ENCODE measurements around the gene MIOS. TPM values are rescaled to one million over a fixed set of nuclear protein-coding genes. Genes with fewer than 3 reads are reported as not detected.

Gene MIOS
- total RNA-seq, 1 donor from 2014 or later: 27.8 TPM

- peaks cover 12% of the 10 kb centered on the region for H3K4me1 ChIP-seq
- ATAC-seq: no peak
- intact Hi-C loops (cut with DNase I): no loop called here
These were observed 73.2 kb downstream of the MIOS start for GRCh38 chr7:7639847-7640220.

DNA sequence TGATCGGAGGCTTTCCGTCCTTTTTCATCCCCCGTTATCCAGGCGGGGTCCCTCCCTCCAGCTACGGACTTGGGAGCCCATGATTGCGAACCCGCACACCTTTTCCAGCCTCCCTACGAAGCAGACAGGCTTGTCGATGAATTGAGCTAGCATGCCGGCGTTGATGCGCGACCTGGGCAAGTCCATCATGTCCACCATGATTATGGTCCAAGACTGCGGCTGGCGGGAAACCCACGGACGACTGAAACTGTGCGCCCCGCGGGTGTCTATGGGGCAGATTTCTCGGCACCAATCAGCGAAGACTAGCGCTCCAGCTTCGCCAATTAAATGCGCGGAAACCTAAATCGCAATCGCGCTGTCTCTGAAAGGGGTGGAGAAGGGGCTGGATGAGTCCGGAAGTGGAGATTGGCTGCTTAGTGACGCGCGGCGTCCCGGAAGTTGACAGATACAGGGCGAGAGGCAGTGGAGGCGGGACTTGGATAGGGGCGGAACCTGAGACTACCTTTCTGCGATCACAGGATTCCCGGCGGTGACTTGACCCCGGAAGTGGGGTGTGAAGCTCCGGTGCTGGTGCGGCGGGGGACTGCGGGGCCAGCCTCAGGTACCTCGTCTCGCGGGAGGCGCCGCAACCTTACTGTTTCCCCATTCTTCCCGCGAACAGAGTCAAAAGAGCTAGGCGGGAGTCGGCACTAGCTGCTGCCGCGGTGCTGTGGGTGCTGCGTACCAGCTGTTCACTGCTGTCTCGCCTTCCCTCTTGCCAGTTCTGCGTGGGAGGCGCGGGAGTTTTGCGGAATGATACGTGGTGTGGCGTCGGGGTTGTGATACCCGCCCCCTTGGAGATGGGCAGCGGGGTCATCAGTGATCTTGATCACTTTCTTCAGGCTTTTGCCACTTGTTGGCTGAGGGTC lies 73.8 kb downstream of the MIOS start, which contains the start of gene UMAD1:
Gene UMAD1 (plus strand): TSS at position 532 of the 908 bp plus-strand sequence. CDS start 32,620 bp downstream, outside the sequence.
- peaks cover 12% of the 10 kb centered on the region for H3K4me1 ChIP-seq
- ATAC-seq (peak; percentile 99), DNase-seq (peak; percentile 99)
- H3K9me3 ChIP-seq: no peaks in the 10 kb centered on the region
- intact Hi-C loops (cut with DNase I): no loop called here
- H3K27ac ChIP-seq: peak within 1 kb of the TSS; percentile 90
- peaks cover 8% of the 10 kb centered on the region for H3K36me3 ChIP-seq
- no peaks in the 10 kb centered on the region for H3K27me3 ChIP-seq
- TF ChIP-seq, protein P1, sequence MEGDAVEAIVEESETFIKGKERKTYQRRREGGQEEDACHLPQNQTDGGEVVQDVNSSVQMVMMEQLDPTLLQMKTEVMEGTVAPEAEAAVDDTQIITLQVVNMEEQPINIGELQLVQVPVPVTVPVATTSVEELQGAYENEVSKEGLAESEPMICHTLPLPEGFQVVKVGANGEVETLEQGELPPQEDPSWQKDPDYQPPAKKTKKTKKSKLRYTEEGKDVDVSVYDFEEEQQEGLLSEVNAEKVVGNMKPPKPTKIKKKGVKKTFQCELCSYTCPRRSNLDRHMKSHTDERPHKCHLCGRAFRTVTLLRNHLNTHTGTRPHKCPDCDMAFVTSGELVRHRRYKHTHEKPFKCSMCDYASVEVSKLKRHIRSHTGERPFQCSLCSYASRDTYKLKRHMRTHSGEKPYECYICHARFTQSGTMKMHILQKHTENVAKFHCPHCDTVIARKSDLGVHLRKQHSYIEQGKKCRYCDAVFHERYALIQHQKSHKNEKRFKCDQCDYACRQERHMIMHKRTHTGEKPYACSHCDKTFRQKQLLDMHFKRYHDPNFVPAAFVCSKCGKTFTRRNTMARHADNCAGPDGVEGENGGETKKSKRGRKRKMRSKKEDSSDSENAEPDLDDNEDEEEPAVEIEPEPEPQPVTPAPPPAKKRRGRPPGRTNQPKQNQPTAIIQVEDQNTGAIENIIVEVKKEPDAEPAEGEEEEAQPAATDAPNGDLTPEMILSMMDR (IDR thresholded peaks at IDR 0.05): no peak
- peak within 1 kb of the TSS; percentile 76 for H3K4me3 ChIP-seq

More at GRCh38 chr7:7639847-7640220, 73.2 kb downstream of the MIOS start:
- no peak for DNase-seq
- H3K27ac ChIP-seq: peak overlapping the region; percentile 90
- H3K27me3 ChIP-seq: no peaks in the 10 kb centered on the region
- H3K9me3 ChIP-seq: no peaks in the 10 kb centered on the region
- peak overlapping the region; percentile 76 for H3K4me3 ChIP-seq
- TF ChIP-seq, protein P1 (IDR thresholded peaks at IDR 0.05): no peak
- H3K36me3 ChIP-seq: peaks cover 8% of the 10 kb centered on the region

DNA sequence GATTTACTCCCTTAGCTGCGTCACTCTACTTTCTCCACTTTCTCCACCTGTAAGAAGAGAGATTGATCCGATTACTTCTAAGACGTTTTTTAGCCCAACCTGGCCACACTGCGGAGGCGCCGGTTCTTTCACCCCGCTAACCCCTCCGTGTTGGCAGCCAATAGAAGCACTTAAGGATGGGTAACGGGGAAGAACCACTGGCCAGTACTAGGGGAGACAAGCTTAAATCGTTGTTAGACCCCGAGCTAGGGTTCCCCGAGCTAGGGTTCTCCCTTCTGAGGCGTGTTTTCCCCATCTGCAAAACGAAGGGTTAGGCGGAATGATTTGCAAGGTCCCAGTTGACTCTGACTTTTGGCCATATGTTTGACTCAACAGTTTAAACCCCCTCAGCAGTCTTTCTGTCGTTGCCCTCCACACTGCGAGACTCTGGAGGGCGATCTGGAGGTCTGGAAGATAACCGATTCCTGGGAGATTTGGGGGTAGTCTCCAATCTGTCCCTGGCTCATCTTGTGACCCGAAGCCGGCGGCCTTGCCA lies 74.5 kb downstream of the MIOS start:
- peak overlapping the region; percentile 76 for H3K4me3 ChIP-seq
- TF ChIP-seq, protein P1 (IDR thresholded peaks at IDR 0.05): no peak
- DNase-seq: no peak
- H3K9me3 ChIP-seq: no peaks in the 10 kb centered on the region
- peaks cover 12% of the 10 kb centered on the region for H3K4me1 ChIP-seq
- ATAC-seq: no peak
- H3K36me3 ChIP-seq: peaks cover 8% of the 10 kb centered on the region
- no peaks in the 10 kb centered on the region for H3K27me3 ChIP-seq
- peak overlapping the region; percentile 90 for H3K27ac ChIP-seq
- intact Hi-C loops (cut with DNase I): no loop called here

GRCh38 chr7:7642081-7642480 lies 75.4 kb downstream of the MIOS start:
- peak; percentile 1 for ATAC-seq
- intact Hi-C loops (cut with DNase I): no loop called here
- TF ChIP-seq, protein P1 (IDR thresholded peaks at IDR 0.05): no peak

GRCh38 chr7:7647495-7648036 lies 80.9 kb downstream of the MIOS start:
- H3K27me3 ChIP-seq: no peaks in the 10 kb centered on the region
- intact Hi-C loops (cut with DNase I): no loop called here
- no peak for ATAC-seq
- no peak overlapping the region for H3K4me3 ChIP-seq
- H3K9me3 ChIP-seq: no peaks in the 10 kb centered on the region
- no peak for DNase-seq
- peaks cover 4% of the 10 kb centered on the region for H3K4me1 ChIP-seq
- H3K27ac ChIP-seq: no peak overlapping the region
- TF ChIP-seq, protein P1 (IDR thresholded peaks at IDR 0.05): no peak
- no peaks in the 10 kb centered on the region for H3K36me3 ChIP-seq

More at GRCh38 chr7:7642081-7642480, 75.4 kb downstream of the MIOS start:
- peak overlapping the region; percentile 76 for H3K4me3 ChIP-seq
- peaks cover 4% of the 10 kb centered on the region for H3K36me3 ChIP-seq
- no peak for DNase-seq
- peaks cover 12% of the 10 kb centered on the region for H3K4me1 ChIP-seq
- no peaks in the 10 kb centered on the region for H3K27me3 ChIP-seq
- no peaks in the 10 kb centered on the region for H3K9me3 ChIP-seq
- H3K27ac ChIP-seq: no peak overlapping the region
